ENCODE data around the gene LCLAT1.
A peak's percentile ranks its signal among the peaks of the same experiment; 100 is the strongest.

Gene LCLAT1

GRCh38 chr2:30412684-30413570 lies 34.1 kb upstream of the LCLAT1 start:
- no peak overlapping the region for H3K27ac Mint-ChIP-seq
- ATAC-seq (replicated peaks) (no peak), DNase-seq (no peak)
- H3K9me3 Mint-ChIP-seq, result no peaks in the 10 kb centered on the region
- H3K4me1 Mint-ChIP-seq, result peaks cover 20 to 43% of the 10 kb centered on the region in 2 donors
- H3K27me3 Mint-ChIP-seq, result no peaks in the 10 kb centered on the region
- H3K4me3 Mint-ChIP-seq, result no peak overlapping the region
- H3K36me3 Mint-ChIP-seq, result no peaks in the 10 kb centered on the region

- Mint-ChIP-seq H3K27me3 (no peaks in the 10 kb centered on the region), H3K9me3 (no peaks in the 10 kb centered on the region), H3K4me3 (no peak overlapping the region), H3K27ac (no peak overlapping the region), H3K4me1 (peaks cover 14 to 33% of the 10 kb centered on the region in 2 donors), H3K36me3 (no peaks in the 10 kb centered on the region)
- DNase-seq, result no peak
- no peak for ATAC-seq (replicated peaks)
Measured at GRCh38 chr2:30414961-30415360, 32.1 kb upstream of the LCLAT1 start.

- H3K4me3 Mint-ChIP-seq, result no peak overlapping the region
- no peaks in the 10 kb centered on the region for H3K9me3 Mint-ChIP-seq
- no peak for DNase-seq
- no peaks in the 10 kb centered on the region for H3K36me3 Mint-ChIP-seq
- peaks cover 17 to 29% of the 10 kb centered on the region in 2 donors for H3K4me1 Mint-ChIP-seq
- H3K27ac Mint-ChIP-seq, result no peak overlapping the region
- H3K27me3 Mint-ChIP-seq, result no peaks in the 10 kb centered on the region
- no peak for ATAC-seq (replicated peaks)
Measured at GRCh38 chr2:30417253-30417652, 29.8 kb upstream of the LCLAT1 start.

GRCh38 chr2:30421026-30421603 lies 25.9 kb upstream of the LCLAT1 start:
- H3K4me3 Mint-ChIP-seq, result no peak overlapping the region
- ATAC-seq (replicated peaks) (no peak), DNase-seq (no peak)
- H3K4me1 Mint-ChIP-seq, result peaks cover 24 to 35% of the 10 kb centered on the region in 2 donors
- no peaks in the 10 kb centered on the region for H3K36me3 Mint-ChIP-seq
- H3K27me3 Mint-ChIP-seq, result no peaks in the 10 kb centered on the region
- peaks cover 0 to under 1% of the 10 kb centered on the region in 2 donors for H3K9me3 Mint-ChIP-seq
- peak overlapping the region; percentile 39 for H3K27ac Mint-ChIP-seq

- Mint-ChIP-seq H3K27ac (peak overlapping the region; percentile 86), H3K36me3 (no peaks in the 10 kb centered on the region), H3K4me3 (peak overlapping the region; percentile 20 to 33), H3K27me3 (no peaks in the 10 kb centered on the region), H3K9me3 (peaks cover 0 to 2% of the 10 kb centered on the region in 2 donors), H3K4me1 (peaks cover 26 to 40% of the 10 kb centered on the region in 2 donors)
- peak; percentile 70 to 74 for ATAC-seq (replicated peaks)
- no peak for DNase-seq
Measured at GRCh38 chr2:30421604-30422443, 25.2 kb upstream of the LCLAT1 start.

- Mint-ChIP-seq H3K4me1 (peaks cover 24 to 40% of the 10 kb centered on the region in 2 donors), H3K9me3 (peaks cover 0 to 2% of the 10 kb centered on the region in 2 donors), H3K27ac (peak overlapping the region; percentile 86), H3K27me3 (no peaks in the 10 kb centered on the region), H3K4me3 (peak overlapping the region; percentile 20 to 33), H3K36me3 (no peaks in the 10 kb centered on the region)
- ATAC-seq (replicated peaks) (peak; percentile 99), DNase-seq (peak; percentile 69)
Measured at GRCh38 chr2:30422444-30423040, 24.5 kb upstream of the LCLAT1 start.

GRCh38 chr2:30424231-30424630 lies 22.8 kb upstream of the LCLAT1 start:
- H3K27me3 Mint-ChIP-seq, result no peaks in the 10 kb centered on the region
- no peak for ATAC-seq (replicated peaks)
- DNase-seq, result no peak

GRCh38 chr2:30425326-30425725 lies 21.7 kb upstream of the LCLAT1 start:
- peaks cover 0 to 2% of the 10 kb centered on the region in 2 donors for H3K9me3 Mint-ChIP-seq
- H3K4me1 Mint-ChIP-seq, result peaks cover 26 to 40% of the 10 kb centered on the region in 2 donors
- no peaks in the 10 kb centered on the region for H3K27me3 Mint-ChIP-seq
- no peaks in the 10 kb centered on the region for H3K36me3 Mint-ChIP-seq
- no peak overlapping the region for H3K4me3 Mint-ChIP-seq
- DNase-seq, result no peak
- no peak for ATAC-seq (replicated peaks)
- H3K27ac Mint-ChIP-seq, result no peak overlapping the region

More at GRCh38 chr2:30424231-30424630, 22.8 kb upstream of the LCLAT1 start:
- H3K4me3 Mint-ChIP-seq, result no peak overlapping the region
- H3K27ac Mint-ChIP-seq, result no peak overlapping the region
- peaks cover 0 to 2% of the 10 kb centered on the region in 2 donors for H3K9me3 Mint-ChIP-seq
- no peaks in the 10 kb centered on the region for H3K36me3 Mint-ChIP-seq
- peaks cover 26 to 40% of the 10 kb centered on the region in 2 donors for H3K4me1 Mint-ChIP-seq

GRCh38 chr2:30427606-30428347 lies 19.3 kb upstream of the LCLAT1 start:
- H3K4me3 Mint-ChIP-seq, result no peak overlapping the region

GRCh38 chr2:30428348-30428662 lies 18.7 kb upstream of the LCLAT1 start:
- Mint-ChIP-seq H3K27me3 (no peaks in the 10 kb centered on the region), H3K4me1 (peaks cover 7 to 18% of the 10 kb centered on the region in 2 donors), H3K4me3 (no peak overlapping the region), H3K27ac (no peak overlapping the region), H3K36me3 (no peaks in the 10 kb centered on the region), H3K9me3 (peaks cover 0 to 2% of the 10 kb centered on the region in 2 donors)
- DNase-seq, result no peak
- ATAC-seq (replicated peaks), result no peak

More at GRCh38 chr2:30427606-30428347, 19.3 kb upstream of the LCLAT1 start:
- Mint-ChIP-seq H3K27ac (no peak overlapping the region), H3K27me3 (no peaks in the 10 kb centered on the region), H3K4me1 (peaks cover 7 to 18% of the 10 kb centered on the region in 2 donors), H3K9me3 (peaks cover 0 to 2% of the 10 kb centered on the region in 2 donors), H3K36me3 (no peaks in the 10 kb centered on the region)
- no peak for DNase-seq
- ATAC-seq (replicated peaks), result no peak

GRCh38 chr2:30428827-30429461 lies 18.1 kb upstream of the LCLAT1 start:
- no peak overlapping the region for H3K27ac Mint-ChIP-seq
- H3K4me1 Mint-ChIP-seq, result peaks cover 7 to 18% of the 10 kb centered on the region in 2 donors
- DNase-seq (no peak), ATAC-seq (replicated peaks) (no peak)
- no peaks in the 10 kb centered on the region for H3K27me3 Mint-ChIP-seq
- no peaks in the 10 kb centered on the region for H3K36me3 Mint-ChIP-seq
- H3K9me3 Mint-ChIP-seq, result peaks cover 0 to 2% of the 10 kb centered on the region in 2 donors
- no peak overlapping the region for H3K4me3 Mint-ChIP-seq

- no peak overlapping the region for H3K27ac Mint-ChIP-seq
- no peak for ATAC-seq (replicated peaks)
- no peak for DNase-seq
Measured at GRCh38 chr2:30433541-30434299, 13.3 kb upstream of the LCLAT1 start.

More at GRCh38 chr2:30433541-30434299, 13.3 kb upstream of the LCLAT1 start:
- Mint-ChIP-seq H3K4me1 (peaks cover 13 to 33% of the 10 kb centered on the region in 2 donors), H3K9me3 (peaks cover 0 to 3% of the 10 kb centered on the region in 2 donors), H3K4me3 (no peak overlapping the region), H3K36me3 (no peaks in the 10 kb centered on the region), H3K27me3 (no peaks in the 10 kb centered on the region)

All from stimulated activated naive B cell treated with anti-CD40 and anti-IgM and Interleukin-4, amounts not matched to agents 10 μg/mL and 1 μg/mL and 100 μg/mL, for 72 hours (primary cell).